Amniotic stem cell (primary cell): ENCODE data around the gene UBE2L6.

Experiments
- DNase-seq: peaks from one replicate; lab custom pipeline; 2025; lab: John Stamatoyannopoulos, UW

UBE2L6 gene

DNA sequence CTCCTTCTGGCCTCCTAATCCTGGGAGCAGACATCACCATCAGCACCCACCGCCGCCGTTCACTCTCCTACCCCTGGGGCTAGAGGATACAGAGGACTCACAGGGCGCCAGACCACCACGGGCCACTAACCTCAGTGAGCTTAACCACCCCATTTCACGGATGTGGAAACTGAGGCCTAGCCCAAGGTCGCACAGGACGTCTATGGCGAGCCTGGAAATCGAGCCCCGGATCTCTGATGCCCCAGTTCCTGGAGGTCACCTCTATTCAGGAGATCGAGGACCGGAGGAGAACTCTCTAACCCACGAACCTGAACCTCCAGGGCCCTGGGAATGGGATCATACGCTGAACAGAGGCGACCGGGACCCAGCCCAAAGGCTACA is 37.3 kb downstream of the UBE2L6 start:
- no peak for DNase-seq

DNA sequence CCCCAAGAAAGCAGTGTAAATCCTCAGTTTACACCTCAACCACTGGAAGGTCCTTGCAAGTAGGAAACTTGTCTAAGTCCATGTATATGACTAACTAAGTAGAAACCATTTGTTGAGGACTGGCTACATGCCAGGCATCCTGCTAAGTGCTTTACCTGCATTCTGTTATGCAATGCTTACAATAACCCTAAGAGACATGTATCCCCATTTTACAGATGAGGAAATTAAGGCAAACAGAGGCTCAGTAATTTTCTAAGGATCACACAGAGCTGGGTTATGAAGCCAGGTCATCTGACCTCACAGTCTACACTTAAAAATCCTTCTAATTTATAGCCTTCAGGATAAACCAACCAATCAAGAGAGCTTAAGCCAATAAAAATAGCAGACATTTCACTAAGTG is 38.5 kb downstream of the UBE2L6 start:
- DNase-seq: no peak

DNA sequence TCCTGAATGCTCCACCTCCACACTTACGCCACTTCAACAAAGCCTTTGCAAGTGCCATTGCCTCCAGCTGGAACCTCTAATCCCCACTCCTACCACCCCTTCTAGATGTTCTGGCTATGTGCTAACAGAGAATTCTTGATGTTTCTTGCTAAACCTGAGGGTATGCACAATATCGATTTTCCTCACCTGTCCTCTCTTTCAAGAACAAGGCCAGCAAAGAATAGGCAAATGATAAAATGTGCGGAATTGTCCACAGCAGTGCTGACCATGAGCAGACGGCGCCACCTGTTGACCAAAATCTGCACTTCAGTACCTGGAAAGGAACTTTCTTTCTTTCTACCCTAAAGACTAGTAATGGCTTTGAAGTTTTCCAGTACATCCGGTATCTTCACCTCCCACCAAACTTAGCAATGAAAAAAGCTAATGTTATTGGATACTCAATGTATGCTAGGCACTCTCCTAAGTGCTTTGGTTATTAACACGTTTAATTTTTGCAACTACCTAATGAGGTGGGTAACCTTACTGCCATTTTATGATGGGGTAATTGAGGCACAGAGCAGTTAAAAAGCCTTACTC is 40.3 kb downstream of the UBE2L6 start:
- no peak for DNase-seq

DNA sequence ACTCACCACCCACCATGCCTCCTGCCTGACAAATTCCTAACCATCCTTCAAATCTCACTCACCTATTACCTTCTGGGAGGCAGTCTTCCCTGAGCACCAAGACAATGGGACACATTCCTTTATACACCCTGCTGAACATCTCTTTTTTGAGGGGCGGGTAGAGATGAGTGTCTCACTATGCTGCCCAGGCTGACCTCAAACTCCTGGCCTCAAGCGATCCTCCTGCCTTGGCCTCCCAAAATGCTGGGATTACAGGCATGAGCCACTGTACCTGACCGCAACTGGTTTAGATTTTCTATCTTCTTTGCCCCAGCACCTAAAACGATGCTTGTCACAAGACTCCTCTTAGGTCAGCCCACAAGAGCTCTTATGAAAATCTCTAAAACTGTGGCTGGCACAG is 44.1 kb downstream of the UBE2L6 start:
- DNase-seq: no peak

DNA sequence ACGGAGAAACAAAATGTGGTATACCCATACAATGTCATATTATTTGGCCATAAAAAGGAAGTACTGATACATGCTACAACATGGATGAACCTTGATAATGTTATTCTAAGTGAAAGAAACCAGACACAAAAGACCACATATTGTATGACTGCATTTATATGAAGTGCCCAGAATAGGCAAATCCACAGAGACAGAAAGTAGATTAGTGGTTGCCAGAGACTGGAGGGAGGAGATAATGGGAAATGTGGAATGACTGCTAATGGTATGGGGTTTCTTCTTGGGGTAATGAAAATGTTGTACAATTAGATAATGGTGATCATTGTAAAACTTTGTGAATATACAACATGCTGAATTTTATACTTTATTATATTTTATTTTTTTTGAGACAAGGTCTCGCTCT is 46.4 kb downstream of the UBE2L6 start:
- no peak for DNase-seq

DNA sequence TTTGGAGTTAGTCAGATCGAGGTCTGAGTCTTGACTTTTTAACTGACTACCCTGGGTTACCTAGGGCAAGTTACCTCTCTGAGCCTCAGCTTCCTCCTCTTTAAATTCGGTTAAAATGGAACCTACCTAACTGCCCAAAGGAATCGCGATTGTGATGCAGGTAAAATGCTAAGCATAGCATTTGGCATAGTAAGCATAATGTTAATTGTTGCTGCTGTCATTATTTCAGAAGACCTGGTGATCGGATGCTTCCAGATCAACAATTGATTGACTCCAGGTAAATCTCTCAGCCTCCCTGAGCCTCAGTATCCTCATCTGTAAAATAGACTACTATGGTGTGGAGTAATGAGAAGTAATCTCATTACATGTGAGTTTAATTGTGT is 51.4 kb downstream of the UBE2L6 start:
- DNase-seq: no peak

DNA sequence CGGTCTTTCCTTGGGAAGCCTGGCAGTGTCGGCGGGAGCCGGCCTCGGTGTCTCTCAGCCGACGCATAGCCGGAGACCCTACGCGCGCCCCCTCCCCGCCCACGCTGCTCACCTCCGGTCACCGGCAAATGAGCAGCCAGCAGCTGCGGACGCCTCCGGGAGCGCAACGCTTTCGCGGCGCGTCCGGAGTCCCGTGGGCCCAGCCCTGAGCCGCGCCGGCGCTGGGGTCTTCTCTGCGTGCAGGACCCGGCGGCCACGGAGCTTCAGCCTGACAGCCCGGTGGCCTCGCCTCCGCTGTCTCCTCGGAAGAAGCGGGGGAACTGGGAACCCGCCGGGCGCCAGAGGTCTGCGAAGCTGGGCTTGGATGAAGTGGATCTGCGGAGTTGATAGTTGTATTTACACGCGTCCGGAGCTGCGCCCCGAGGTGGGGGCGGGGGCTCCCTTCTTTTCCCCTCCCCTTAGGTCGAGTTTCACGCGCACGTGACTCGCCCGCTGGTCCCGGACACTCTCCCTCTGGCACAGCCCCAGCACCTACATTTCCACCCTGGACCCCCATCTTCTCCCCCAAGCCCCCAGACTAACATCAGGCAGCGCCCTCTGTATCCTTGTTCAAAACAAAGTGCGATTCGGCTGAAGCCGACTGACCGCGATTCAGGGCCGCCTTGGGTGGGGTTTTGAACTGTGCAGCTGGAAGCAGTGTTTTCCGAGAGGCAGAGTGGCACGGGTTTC is 52.0 kb downstream of the UBE2L6 start, which contains the start of gene SLC43A1:
Gene SLC43A1 (minus strand): TSS at position 371 of the 729 bp plus-strand sequence. CDS start 1,591 bp downstream, outside the sequence.
- no peak for DNase-seq

DNA sequence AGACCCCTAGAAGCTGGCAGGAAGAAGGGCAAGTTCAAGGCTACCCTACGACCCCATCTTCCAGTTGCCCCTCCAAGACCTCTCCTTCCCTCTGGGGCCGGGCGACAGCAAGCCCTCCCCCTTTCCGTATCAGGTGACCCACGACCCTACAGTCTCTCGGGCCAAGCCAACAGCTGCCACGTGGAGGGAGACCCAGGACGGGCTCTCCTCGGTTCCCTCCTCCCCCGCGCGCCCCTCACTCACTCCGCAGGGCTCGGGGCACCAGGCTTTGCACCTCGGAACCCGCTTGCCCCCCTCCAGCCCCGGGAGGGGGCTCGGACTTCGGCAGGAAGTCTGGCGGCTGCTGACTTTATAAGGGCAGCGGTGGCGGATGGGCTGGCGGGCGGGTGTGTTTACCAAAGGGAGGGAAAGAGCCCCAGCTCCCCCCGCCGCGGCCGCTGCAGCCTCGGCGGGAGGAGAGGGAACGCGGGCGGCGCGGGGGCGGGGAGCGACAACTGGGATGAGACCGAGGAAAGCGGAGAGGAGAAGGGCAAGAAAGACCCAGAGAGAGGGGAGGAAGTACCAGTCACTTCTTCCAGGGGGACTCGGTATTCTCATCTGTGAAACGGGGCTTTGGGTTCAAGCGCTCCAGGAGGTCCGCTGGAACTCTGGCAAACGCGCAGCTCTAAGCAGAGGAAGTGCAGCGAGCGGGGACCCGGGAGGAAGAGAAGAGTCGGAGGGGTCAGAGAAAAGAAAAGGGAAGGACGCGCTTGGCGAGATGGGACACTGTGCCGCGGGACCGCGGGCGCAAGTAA is 52.7 kb downstream of the UBE2L6 start:
- no peak for DNase-seq

DNA sequence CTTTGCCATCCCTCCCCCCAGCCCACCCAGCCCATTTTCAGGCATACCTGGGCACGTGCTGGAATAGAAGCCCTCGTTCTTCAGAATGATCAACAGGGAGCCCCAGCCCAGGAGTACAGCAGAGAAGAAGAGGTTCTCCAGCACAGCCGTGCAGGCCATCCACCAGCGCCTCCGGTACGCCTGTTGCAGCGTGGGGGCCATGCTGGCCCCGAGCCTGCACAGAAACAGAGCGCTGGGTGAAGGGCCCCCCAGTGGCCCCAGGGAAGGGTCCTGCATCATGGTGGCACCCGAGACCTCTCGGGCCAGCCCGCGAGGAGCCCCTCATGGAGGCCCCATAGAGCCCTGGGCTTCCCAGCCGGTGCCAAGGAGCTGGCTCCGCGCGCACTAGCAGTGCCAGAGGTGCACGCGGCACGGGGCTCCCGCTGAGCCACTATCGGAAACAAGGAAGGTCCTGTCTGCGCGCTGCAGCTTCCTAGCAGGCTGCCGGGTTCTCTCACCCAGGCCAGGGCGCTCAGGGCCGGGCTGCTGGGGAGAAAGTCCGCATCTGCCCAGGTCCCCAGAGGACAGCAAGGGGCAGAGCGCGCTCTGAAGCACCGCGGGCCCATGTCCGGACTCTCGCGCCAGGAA is 53.4 kb downstream of the UBE2L6 start:
- DNase-seq: no peak

DNA sequence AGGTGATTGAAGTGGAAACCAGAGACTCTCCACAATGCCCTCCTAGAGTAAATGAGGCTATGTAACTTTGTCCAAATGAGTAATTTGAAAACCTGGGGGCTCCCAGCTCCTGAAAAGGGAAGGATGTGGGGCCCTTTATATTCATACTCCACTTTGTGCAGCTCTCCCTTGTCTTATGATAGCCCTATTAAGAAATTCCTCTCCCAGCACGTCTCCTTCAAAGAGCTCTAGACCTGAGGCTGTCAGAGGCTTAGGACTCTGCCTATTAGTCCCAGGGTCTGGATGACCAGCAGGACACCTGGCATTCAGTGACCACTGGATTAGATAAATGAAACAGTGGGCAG is 54.0 kb downstream of the UBE2L6 start:
- DNase-seq: no peak

DNA sequence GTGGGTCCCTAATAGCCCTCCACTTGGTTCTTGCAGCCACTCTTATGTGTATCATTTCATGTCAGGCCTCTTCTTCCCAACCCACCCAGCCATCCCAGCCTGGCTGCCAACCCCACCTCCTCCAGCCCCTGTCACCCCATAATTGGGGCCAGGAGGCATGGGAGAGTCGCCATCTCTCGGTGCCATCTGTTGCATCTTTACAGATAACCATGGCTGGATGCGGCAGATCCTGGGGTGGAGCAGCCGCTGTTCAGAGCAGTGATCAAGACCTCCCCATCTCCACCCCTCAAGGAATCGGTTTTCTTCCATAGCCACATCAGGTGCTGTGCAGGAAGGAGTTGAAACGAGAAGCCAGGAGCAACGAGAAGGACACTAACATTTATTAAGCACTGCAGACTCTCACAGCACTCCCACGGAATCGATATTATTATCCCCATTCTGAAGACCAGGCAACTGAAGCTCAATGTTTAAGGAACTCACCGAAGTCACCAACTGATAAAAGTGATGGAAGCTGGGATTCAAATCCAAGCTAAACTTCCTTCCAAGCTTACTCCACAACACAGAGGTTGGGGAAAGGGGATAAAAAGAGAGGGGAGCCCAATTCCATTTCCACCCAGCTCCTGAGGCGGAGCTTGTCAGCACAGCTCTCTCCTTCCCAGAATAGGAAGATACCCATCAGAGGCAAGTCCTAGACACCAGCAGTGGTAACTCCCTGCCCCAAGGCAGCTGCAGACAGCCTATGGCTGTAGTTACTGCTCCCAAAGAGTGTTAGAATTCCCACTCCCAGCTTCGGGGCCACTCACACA is 54.6 kb downstream of the UBE2L6 start:
- no peak for DNase-seq

DNA sequence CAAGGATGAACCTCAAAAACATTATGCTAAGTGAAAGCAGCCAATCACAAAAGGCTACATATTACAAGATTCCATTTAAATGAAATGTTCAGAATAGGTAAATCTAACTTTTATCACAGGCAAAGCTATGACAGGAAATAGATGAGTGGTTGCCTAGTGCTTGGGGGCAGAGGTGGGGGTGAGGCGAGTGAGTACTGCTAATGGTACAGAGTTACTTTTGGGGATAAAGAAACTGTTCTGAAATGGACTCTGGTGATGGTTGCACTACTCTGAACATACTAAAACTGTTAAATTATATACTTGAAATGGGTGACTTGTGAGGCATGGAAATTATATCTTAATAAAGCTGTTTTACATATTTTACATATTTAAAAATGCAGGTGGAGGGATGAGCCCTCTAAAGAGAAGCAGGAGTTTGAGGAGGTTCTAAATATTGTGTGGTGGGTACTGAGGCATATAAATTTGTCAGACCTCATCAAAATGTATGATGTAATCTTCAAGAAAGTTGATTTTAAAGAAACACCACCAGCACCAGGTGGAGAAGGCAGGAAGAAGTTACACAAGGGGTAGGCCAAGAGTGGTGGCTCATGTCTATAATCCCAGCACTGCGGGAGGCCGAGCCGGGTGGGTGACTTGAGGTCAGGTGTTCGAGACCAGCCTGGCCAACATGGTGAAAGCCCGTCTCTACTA is 55.6 kb downstream of the UBE2L6 start:
- DNase-seq: no peak

DNA sequence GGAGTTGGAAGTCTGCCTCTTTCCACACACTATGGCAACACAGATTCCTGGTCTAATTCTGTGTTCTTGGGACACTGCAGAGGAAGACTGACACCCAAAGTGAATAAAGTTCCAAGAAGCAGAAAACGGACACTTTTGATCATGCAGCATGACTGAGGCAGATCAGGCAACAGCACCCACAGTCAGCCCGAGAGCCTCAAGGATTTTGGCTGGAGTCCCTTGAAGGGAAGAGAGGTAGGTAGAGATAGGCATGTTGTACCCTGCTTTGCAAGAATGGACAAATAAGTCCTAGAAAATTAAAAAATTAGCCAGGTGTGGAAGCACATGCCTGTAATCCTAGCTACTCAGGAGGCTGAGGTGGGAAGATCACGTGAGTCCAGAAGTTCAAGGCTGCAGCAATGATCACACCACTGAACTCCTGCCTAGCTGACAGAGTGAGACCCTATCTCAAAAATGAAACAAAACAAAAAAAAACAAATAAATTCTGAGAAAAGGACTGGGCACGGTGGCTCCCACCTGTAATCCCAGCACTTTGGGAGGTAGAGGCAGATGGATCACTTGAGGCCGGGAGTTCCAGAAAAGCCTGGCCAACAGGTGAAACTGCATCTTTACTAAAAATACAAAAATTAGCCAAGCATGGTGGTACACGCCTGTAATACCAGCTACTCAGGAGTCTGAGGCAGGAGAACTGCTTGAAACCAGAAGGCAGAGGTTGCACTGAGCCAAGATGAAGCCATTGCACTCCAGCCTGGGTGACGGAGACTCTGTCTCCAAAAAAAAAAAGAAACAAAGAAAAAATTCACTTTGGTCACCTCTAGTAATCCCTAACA is 58.9 kb downstream of the UBE2L6 start:
- DNase-seq: no peak

DNA sequence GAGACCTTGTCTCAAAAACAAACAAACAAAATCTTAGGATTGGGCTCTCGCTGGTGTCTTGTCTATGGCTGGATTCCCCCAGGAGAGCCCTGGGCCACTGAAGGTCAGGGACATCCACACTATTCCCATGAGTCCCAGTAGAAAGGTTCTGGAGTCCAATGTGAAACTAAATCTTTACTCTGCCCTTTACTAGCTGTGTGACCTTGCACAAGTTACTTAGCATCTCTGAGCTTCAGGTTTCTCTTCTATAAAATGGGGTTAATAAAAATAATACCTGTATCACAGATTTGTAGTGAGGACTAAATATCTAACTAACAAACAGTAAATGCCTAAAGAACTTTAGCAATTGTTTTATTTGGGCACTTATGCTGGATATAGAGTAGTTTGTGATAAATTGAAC is 61.0 kb downstream of the UBE2L6 start:
- no peak for DNase-seq

DNA sequence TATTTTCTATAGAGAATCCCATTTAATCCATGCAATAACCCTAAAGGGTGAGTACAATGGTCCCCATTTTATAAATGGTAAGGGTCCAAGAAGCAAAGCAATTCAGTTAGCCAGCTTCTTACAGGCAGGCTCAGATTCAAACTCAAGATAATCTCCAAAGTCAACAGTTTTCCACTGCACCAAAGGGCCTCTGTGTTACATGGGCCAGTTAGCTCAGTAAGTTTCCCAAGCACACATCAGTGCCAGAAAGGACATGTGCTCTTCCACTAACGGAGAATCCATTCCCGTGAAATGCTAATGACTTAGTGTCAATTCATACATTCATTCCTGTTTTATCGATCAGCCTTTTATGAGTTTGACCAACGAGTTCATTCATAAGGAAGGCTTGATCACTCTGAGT is 63.0 kb downstream of the UBE2L6 start:
- no peak for DNase-seq

DNA sequence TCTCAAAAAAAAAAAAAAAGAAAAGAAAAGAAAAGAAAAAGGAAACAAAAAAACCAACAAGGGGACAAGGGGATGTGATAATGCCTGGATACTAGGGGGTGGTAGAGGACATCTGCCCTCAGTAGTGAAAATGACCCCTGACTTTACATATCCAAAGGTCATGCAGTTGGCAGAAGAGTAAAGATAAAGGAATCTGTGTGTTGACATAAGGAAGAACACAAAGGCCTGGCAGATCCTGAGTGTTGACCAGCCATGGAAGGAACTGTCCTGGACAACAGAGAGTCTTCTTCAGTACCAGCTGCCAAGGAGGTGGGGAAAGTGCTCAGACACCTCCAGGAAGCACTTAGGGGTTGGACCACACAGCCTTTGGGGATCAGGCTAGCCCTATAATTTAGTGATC is 64.6 kb downstream of the UBE2L6 start:
- no peak for DNase-seq

DNA sequence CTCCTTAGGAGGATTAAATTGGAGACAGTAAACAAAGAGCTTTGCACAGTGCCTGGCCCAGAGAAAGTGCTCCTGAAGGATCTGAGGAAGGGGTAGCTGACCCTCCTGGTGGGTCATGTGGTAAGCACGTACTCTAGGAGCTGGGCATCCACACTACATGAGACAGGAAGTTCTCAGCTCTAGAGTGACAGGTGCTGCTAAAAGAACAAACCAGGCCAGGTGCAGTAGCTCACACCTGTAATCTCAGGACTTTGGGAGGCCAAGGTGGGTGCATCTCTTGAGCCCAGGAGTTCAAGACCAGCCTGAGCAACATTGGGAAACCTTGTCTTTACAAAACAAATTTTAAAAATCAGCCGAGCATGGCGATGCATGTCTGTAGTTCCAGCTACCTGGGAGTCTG is 65.1 kb downstream of the UBE2L6 start:
- DNase-seq: no peak

DNA sequence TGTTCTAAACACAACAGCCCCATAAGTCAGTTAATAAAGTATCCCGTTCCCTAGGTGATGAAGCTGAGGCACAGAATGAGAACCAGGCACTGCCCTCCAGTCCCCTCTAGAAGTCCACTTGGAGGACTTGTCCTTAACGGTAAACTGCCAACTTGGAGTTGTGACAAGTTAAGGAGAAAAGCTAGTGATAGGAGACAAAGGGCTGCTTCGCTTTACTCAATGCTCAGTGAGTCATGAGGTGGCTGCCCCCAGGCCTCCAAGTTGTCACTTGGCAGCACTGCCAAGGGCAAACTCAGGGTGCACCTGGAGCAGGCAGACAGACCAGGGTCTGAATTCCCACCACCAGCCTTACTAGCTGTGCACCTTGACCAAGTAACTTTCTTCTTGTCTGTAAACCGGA is 65.5 kb downstream of the UBE2L6 start:
- DNase-seq: no peak
